Breast epithelium (tissue), 3 donors: ENCODE data around the gene EFNA2.

Experiments used
- CTCF ChIP-seq, 3 donors: fragments of 450-650 bp; IDR thresholded peaks; one replicate each; pipeline ENCODE4 v1.5.1; 2016 to 2017; ENCODE audit warnings: antibody characterized with exemption in 3 of 3, mild to moderate bottlenecking in 3 of 3, moderate library complexity in 3 of 3
- POLR2A ChIP-seq: fragments of 450-650 bp; IDR thresholded peaks from one replicate; pipeline ENCODE4 v1.6.1; 2016; ENCODE audit warnings: antibody characterized with exemption, mild to moderate bottlenecking, moderate library complexity

GRCh38 chr19:1283207-1283916 lies 2.3 kb upstream of the EFNA2 start:
- TF ChIP-seq CTCF (IDR thresholded peaks at IDR 0.05), result no peak
- TF ChIP-seq POLR2A, result no peak
